ENCODE data around the gene SHB.

SHB gene

DNA sequence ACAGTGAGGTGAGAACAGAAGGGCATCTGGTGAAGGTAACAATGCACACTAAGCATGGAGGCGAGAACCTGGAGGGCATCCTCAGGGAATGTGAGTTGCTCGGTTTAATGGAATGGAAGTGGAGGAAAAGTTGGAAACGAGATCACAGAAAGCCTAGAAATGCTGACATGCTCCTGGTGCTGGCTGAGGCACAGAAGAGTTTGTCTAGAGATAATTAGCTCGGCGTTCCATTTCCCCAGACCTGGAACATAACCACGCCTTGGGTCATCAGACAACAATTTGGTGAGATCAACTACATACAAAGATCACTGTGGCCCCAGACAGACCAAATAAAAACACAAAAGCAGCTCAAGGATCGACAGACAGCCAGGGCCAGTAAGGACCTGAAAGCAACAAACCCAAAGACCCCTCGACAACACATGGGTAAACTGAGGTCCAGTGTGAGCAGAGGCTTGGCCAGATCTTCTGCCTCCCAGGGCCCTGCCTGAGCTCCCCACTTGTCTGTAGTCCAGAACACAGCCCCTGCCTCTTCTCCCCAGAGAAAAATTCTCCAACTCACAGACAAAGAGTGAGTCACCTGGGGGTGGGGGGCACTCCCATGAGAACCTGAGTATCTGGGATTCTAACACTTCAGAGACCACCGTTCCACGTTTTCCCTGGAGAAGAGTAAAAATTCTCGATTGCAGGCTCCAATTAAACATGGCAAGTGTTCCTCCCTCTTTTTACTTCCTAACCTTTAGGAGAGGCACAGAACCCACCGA is 52.5 kb downstream of the SHB start:
- TF ChIP-seq FOXP2 (optimal IDR thresholded peaks at IDR 0.05; ENCODE audit: borderline replicate concordance, extremely low read depth, extremely low read length, insufficient read depth) = no peak

DNA sequence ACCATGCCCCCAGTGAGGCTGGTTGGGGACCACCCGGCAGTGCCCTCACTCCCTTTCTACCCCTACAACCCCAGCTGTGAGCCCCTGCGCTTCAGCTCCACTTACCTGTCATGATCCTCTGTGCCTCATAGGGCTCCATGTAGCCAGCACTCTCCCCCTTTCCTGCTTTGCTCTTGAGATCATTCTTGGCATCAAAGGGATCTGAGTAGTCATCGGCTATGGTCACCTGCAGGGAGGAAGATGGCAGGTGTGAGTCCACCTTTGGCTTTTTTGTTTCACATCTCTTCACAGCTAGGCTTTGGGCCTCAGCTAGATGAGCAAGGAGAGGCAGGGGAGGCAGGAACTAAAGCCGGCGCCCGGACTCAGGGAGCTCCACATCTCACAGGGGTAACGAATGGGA is 53.1 kb downstream of the SHB start:
- TF ChIP-seq FOXP2 (optimal IDR thresholded peaks at IDR 0.05; ENCODE audit: borderline replicate concordance, extremely low read depth, extremely low read length, insufficient read depth) (no peak), POLR2AphosphoS5 (IDR thresholded peaks at IDR 0.05; ENCODE audit: low read depth, low read length) (no peak), TAF1 (IDR thresholded peaks at IDR 0.05; ENCODE audit: borderline replicate concordance, insufficient read depth, low read length) (no peak), SIN3A (IDR thresholded peaks at IDR 0.05; ENCODE audit: borderline replicate concordance, insufficient read depth, low read length) (no peak)
- TF ChIP-seq, protein P1, sequence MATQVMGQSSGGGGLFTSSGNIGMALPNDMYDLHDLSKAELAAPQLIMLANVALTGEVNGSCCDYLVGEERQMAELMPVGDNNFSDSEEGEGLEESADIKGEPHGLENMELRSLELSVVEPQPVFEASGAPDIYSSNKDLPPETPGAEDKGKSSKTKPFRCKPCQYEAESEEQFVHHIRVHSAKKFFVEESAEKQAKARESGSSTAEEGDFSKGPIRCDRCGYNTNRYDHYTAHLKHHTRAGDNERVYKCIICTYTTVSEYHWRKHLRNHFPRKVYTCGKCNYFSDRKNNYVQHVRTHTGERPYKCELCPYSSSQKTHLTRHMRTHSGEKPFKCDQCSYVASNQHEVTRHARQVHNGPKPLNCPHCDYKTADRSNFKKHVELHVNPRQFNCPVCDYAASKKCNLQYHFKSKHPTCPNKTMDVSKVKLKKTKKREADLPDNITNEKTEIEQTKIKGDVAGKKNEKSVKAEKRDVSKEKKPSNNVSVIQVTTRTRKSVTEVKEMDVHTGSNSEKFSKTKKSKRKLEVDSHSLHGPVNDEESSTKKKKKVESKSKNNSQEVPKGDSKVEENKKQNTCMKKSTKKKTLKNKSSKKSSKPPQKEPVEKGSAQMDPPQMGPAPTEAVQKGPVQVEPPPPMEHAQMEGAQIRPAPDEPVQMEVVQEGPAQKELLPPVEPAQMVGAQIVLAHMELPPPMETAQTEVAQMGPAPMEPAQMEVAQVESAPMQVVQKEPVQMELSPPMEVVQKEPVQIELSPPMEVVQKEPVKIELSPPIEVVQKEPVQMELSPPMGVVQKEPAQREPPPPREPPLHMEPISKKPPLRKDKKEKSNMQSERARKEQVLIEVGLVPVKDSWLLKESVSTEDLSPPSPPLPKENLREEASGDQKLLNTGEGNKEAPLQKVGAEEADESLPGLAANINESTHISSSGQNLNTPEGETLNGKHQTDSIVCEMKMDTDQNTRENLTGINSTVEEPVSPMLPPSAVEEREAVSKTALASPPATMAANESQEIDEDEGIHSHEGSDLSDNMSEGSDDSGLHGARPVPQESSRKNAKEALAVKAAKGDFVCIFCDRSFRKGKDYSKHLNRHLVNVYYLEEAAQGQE (IDR thresholded peaks at IDR 0.05; ENCODE audit: insufficient read depth in 1 of 2, low read depth in 2 of 2, low read length in 2 of 2) = no peak

DNA sequence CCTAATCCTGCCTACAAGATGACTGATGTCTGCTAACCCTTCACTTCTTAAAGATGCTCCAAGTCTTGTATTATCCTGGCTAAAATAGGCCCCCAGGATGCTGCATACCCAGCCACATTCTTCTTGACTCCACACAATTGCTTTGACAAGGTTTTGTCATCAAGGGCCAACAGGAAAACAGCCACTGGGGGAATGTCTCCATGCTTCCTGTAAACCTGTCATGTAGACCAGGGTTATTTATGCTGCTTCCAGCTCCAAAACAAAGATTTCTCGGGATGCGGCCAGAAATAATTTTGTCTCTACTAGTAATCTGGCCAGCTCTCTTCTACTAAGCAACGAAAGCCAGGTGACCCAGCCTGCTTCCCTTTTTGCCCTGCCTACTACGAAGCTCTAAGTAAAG is 53.8 kb downstream of the SHB start:
- TF ChIP-seq SIN3A (IDR thresholded peaks at IDR 0.05; ENCODE audit: borderline replicate concordance, insufficient read depth, low read length) (no peak), TAF1 (IDR thresholded peaks at IDR 0.05; ENCODE audit: borderline replicate concordance, insufficient read depth, low read length) (no peak), POLR2AphosphoS5 (IDR thresholded peaks at IDR 0.05; ENCODE audit: low read depth, low read length) (no peak), FOXP2 (optimal IDR thresholded peaks at IDR 0.05; ENCODE audit: borderline replicate concordance, extremely low read depth, extremely low read length, insufficient read depth) (no peak)
- TF ChIP-seq, protein P1 (IDR thresholded peaks at IDR 0.05; ENCODE audit: insufficient read depth in 1 of 2, low read depth in 2 of 2, low read length in 2 of 2) = no peak

DNA sequence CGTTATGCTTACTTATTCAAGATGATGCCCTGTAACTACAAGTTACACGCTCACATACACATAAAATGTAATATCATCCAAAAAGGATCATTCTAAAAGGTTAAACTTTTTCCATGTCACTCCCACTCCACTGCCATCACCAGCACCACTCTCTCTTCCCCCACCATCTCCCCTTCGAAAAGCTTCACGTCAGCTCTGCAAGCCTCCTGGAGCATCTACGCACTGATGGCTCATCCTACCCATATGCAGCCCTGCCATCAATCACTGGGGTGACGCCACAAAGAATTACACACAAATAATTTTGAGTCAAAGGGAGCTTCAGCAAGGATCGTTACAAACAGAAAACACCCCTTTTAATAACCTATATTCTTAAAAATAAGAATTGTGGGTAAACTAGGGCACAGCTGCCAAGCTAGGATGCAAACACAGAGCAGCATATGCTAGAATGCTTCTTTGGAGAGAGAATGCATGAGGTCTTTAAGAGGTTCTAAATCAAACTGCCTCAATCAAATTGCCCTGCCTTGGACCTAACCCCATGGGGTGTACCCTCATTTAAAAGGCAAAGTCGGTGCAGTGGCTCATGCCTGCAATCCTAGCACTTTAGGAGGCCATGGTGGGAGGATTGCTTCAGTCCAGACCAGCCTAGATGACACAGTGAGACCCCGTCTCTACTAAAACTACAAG is 56.1 kb downstream of the SHB start:
- TF ChIP-seq POLR2AphosphoS5 (IDR thresholded peaks at IDR 0.05; ENCODE audit: low read depth, low read length) (no peak), TAF1 (IDR thresholded peaks at IDR 0.05; ENCODE audit: borderline replicate concordance, insufficient read depth, low read length) (no peak), SIN3A (IDR thresholded peaks at IDR 0.05; ENCODE audit: borderline replicate concordance, insufficient read depth, low read length) (no peak), FOXP2 (optimal IDR thresholded peaks at IDR 0.05; ENCODE audit: borderline replicate concordance, extremely low read depth, extremely low read length, insufficient read depth) (no peak)
- TF ChIP-seq, protein P1 (IDR thresholded peaks at IDR 0.05; ENCODE audit: insufficient read depth in 1 of 2, low read depth in 2 of 2, low read length in 2 of 2) = no peak

DNA sequence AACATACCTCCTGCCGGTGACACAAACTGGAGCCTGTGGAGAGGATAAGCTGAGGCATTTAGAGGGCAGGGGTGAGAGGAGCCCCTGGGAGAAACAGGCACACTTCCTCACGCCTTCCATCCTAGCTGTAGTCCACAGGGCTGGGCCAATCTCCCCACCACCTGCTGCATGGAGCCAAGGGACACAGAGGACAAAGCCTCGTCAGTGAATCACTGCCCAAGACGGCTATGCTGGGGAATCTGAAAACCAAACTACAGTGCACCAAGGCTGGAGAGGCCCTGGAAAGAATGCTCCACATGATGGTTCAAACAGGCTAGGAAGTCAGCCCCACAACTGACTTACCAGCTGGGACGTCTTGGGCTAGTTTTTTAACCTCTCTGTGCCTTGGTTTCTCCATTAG is 57.0 kb downstream of the SHB start:
- TF ChIP-seq, protein P1 (IDR thresholded peaks at IDR 0.05; ENCODE audit: insufficient read depth in 1 of 2, low read depth in 2 of 2, low read length in 2 of 2) = no peak
